Effector CD8-positive, alpha-beta T cell (primary cell): ENCODE data around the gene VPS51.
"Not testable (repeated sequence)": the region's sequence is repeated elsewhere in the genome, so short reads cannot be mapped to it uniquely, and the experiment has no call there.

Experiments
- DNase-seq: peaks from one replicate; lab custom pipeline; 2025; lab: John Stamatoyannopoulos, UW

The VPS51 gene

GRCh38 chr11:65133724-65134123 is 37.7 kb downstream of the VPS51 start:
- no peak for DNase-seq

GRCh38 chr11:65134240-65134951 is 38.4 kb downstream of the VPS51 start, which contains the start of gene SYVN1:
Gene SYVN1 (minus strand): TSS chr11:65134519. CDS start chr11:65133601, 918 bp downstream.
- peak; percentile 83 for DNase-seq

GRCh38 chr11:65134952-65135632 is 39.1 kb downstream of the VPS51 start:
- peak; percentile 75 for DNase-seq

DNA sequence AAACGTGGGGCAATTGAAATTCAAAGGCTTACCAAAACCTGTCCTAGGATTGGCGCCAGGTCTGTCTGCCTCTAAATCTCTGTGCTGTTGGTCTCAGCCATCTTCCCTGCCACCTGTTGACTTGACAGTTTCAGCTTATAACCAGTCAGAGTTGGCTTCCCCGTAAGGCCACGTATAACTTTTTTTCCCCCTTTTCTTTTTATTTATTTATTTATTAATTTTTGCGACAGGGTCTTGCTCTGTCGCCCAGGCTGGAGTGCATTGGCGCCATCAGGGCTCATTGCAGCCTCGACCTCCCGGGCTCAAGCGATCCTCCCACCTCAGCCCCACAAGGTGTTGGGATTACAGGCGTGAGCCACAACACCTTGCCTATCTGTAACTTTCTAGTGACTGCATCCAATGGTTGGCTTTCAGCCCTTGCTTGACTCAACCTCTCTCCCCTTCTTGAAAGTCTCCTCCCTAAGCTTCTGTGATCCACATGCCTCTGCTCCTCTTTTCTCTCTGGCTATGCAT is 39.7 kb downstream of the VPS51 start:
- DNase-seq: no peak

DNA sequence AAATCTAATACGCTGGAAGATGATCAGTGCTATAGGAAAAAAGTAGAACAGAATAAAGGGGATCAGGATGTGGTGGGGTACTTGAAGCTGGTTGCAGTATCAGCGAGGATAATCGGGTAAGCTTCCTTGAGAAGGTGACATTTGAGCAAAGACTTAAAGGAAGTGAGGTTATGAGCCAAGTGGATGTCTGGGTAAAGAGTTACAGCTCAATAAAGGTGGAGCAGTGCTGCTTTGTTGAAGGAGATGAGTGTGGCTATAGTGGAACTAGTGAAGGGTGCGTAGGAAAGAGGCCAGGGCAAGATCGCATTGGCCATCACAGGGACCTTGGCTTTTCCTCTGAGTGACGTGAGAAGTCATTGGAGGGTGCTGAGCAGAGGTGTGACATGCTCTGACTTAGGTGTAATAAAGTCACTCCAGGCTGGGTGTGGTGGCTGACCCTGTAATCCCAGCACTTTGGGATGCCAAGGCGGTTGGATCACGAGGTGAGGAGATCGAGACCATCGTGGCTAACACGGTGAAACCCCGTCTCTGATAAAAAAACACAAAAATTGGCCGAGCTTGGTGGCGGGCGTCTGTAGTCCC is 40.6 kb downstream of the VPS51 start:
- DNase-seq: no peak

- DNase-seq: no peak
Observed at GRCh38 chr11:65141896-65142494, 46.0 kb downstream of the VPS51 start.

GRCh38 chr11:65147352-65148075 is 51.5 kb downstream of the VPS51 start:
- no peak for DNase-seq

GRCh38 chr11:65148657-65149056 is 52.6 kb downstream of the VPS51 start:
- DNase-seq: no peak

GRCh38 chr11:65150131-65150508 is 54.1 kb downstream of the VPS51 start:
- DNase-seq: not testable (repeated sequence)

- no peak for DNase-seq
Observed at GRCh38 chr11:65150509-65151299, 54.7 kb downstream of the VPS51 start.

GRCh38 chr11:65151331-65151899 is 55.4 kb downstream of the VPS51 start:
- DNase-seq: no peak

GRCh38 chr11:65152122-65152521 is 56.1 kb downstream of the VPS51 start:
- DNase-seq: no peak

DNA sequence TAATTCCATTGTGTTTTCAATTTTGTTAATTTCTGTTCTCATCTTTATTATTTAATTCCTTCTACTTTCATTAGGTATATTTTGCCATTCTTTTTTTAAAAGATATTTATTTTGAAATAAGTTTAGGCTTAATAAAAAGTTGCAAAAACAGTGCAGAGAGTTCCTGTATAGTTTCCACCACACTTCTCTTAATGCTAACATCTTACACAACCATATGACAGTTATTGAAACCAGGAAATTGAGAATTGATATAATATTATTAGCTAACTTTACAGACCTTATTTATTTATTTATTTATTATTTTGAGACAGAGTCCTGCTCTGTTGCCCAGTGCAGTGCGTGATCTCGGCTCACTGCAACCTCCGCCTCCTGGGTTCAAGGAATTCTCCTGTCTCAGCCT is 60.2 kb downstream of the VPS51 start:
- DNase-seq: no peak

- DNase-seq: no peak
Observed at GRCh38 chr11:65156926-65157325, 60.9 kb downstream of the VPS51 start.

GRCh38 chr11:65157336-65157735 is 61.3 kb downstream of the VPS51 start:
- no peak for DNase-seq

DNA sequence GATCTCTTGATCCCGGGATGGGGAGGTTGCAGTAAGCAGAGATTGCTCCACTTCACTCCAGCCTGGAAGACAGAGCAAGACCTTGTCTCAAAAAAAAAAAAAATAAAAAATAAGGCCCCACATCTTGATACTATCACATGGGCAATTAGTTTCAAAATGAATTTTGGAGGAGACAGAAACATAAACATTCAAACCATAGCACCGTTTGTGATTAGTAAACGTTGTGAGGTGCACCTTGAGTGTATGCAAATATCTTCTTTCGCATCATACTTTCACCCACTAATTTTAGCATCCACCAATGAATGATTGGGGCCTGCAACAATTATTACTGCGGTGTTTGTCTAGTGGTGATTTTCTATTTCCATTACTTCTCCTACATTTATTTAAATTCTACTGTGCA is 63.0 kb downstream of the VPS51 start:
- DNase-seq: no peak

GRCh38 chr11:65160643-65161042 is 64.6 kb downstream of the VPS51 start:
- DNase-seq: no peak
